ENCODE measurements around the gene TRIM7. TPM values are rescaled to one million over a fixed set of nuclear protein-coding genes. Genes with fewer than 3 reads are reported as not detected.
"Not testable (repeated sequence)": the region's sequence is repeated elsewhere in the genome, so short reads cannot be mapped to it uniquely, and the experiment has no call there.

Gene TRIM7
- total RNA-seq, 4 donors from 2014 or later: 44.8 to 80.6 (median 54.5) TPM

DNA sequence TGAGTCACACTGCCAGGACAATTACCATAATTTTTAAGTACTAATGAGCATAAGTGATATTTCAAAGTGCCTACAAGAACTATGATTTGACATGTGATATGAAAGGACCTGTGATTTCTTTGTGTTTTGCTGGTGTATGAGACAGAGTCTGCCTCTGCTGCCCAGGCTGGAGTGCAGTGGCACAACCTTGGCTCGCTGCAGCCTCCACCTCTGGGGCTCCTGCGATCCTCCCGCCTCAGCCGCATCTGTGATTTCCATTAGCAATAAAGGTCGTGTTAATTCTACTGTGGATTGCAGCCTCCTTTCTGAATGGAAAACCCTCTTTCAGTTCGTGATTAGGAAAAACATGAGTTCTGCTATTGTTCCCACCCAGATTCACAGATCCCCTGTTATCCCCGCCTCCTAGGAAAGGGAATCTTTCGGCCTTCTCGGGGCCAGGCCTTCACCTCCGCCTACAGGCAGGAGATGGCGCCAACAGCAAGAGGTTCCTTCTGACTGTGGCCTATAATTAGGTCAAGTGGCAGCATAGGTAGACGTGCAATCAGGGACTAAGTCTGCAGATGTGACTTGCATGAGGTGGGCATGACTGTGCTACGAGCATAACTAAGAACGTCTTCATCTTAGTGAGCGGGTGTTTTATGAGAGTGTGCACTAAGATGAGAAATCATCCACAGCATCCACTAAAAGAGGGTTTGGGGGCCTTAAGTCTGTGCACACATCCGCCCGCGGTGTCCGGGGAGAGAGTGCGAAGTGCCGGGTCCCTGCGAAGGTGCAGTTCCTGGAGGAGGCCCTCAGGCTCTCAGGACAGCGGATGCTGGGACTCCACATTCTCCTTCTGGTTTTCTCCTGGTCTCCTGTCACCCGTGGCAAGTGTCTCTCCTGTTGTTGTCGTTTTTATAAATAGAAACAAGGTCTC, 23.1 kb downstream of the TRIM7 start:
- no peaks in the 10 kb centered on the region for H3K9me3 ChIP-seq
- no peak overlapping the region for H3K4me3 ChIP-seq
- intact Hi-C loops (cut with DNase I): loop anchor here (10.0 kb wide), 1 partner anchor 83 kb away; the partner anchor contains the start of gene TRIM52
- no peak overlapping the region for H3K27ac ChIP-seq
- no peak for DNase-seq
- peaks cover 3 to 28% (median 22%) of the 10 kb centered on the region in 3 donors for H3K4me1 ChIP-seq
- H3K36me3 ChIP-seq: no peaks in the 10 kb centered on the region
- H3K27me3 ChIP-seq: peaks cover 0 to 16% (median 0%) of the 10 kb centered on the region in 4 donors
- TF ChIP-seq, protein P1, sequence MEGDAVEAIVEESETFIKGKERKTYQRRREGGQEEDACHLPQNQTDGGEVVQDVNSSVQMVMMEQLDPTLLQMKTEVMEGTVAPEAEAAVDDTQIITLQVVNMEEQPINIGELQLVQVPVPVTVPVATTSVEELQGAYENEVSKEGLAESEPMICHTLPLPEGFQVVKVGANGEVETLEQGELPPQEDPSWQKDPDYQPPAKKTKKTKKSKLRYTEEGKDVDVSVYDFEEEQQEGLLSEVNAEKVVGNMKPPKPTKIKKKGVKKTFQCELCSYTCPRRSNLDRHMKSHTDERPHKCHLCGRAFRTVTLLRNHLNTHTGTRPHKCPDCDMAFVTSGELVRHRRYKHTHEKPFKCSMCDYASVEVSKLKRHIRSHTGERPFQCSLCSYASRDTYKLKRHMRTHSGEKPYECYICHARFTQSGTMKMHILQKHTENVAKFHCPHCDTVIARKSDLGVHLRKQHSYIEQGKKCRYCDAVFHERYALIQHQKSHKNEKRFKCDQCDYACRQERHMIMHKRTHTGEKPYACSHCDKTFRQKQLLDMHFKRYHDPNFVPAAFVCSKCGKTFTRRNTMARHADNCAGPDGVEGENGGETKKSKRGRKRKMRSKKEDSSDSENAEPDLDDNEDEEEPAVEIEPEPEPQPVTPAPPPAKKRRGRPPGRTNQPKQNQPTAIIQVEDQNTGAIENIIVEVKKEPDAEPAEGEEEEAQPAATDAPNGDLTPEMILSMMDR (IDR thresholded peaks at IDR 0.05): peak; percentile 50 to 87 (median 80)
- no peak for TF ChIP-seq POLR2A (IDR thresholded peaks at IDR 0.05)
- 49 to 81% methylated on average over 17 to 25 of the region's 25 CpGs for WGBS, 2 donors

DNA sequence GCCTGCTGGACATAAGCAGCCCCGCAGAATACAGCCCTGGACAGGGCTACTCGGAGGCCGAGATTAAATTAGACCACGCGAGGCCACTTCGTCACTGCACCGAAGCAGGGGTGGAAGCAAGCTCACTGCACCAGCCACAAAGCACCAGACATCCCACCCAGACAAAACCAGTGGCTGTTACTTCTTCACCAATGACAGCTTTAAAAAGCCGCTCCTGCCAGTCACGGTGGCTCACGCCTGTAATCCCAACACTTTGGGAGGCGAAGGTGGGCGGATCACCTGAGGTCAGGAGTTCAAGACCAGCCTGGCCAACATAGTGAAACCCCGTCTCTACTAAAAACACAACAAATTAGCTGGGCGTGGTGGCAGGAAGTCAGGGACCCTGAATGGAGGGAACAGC, 27.4 kb downstream of the TRIM7 start:
- H3K36me3 ChIP-seq; H3K27ac ChIP-seq; H3K4me3 ChIP-seq; H3K9me3 ChIP-seq; intact Hi-C loops (cut with DNase I); DNase-seq: not testable (repeated sequence)
- Histone ChIP-seq H3K4me1 (peaks cover 0 to 21% (median 4%) of the 10 kb centered on the region in 3 donors), H3K27me3 (peaks cover 0 to 58% (median 0%) of the 10 kb centered on the region in 4 donors)
- WGBS, 2 donors: 72 to 84% methylated on average over 10 to 14 of the region's 14 CpGs

DNA sequence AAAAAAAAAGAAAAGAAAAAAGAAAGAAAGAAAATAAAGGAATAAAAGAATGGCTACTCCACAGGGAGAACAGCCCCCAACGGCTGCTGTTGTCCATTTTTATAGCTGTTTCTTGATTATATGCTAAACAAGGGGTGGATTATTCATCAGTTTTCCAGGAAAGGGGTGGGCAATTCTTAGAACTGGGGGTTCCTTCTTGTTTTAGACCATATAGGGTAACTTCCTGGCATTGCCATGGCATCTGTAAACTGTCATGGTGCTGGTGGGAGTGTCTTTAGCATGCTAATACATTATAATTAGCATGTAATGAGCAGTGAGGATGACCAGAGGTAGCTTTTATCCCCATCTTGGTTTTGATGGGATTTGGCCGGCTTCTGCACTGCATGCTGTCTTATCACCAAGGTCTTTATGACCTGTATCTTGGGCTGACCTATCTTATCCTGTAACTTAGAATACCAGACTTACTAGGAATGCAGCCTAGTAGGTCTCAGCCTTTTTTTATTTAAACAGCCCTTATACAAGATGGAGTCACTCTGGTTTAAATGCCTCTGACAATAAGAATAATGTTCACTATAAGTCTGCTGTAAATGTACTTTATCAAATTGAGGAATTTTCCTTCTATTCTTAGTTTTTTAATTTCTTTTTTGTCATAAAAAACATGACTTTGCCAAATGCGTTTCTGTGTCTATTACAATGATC, 28.6 kb downstream of the TRIM7 start:
- 71 to 79% methylated on average over 3 of the region's 3 CpGs for WGBS, 2 donors
- no peaks in the 10 kb centered on the region for H3K36me3 ChIP-seq
- no peak overlapping the region for H3K4me3 ChIP-seq
- H3K27ac ChIP-seq: no peak overlapping the region
- DNase-seq: no peak
- TF ChIP-seq POLR2A (IDR thresholded peaks at IDR 0.05): no peak
- TF ChIP-seq, protein P1 (IDR thresholded peaks at IDR 0.05): no peak
- H3K9me3 ChIP-seq: no peaks in the 10 kb centered on the region
- peaks cover 0 to 70% (median 2%) of the 10 kb centered on the region in 4 donors for H3K27me3 ChIP-seq
- peaks cover 0 to 16% (median 0%) of the 10 kb centered on the region in 3 donors for H3K4me1 ChIP-seq
- intact Hi-C loops (cut with DNase I): no loop called here

DNA sequence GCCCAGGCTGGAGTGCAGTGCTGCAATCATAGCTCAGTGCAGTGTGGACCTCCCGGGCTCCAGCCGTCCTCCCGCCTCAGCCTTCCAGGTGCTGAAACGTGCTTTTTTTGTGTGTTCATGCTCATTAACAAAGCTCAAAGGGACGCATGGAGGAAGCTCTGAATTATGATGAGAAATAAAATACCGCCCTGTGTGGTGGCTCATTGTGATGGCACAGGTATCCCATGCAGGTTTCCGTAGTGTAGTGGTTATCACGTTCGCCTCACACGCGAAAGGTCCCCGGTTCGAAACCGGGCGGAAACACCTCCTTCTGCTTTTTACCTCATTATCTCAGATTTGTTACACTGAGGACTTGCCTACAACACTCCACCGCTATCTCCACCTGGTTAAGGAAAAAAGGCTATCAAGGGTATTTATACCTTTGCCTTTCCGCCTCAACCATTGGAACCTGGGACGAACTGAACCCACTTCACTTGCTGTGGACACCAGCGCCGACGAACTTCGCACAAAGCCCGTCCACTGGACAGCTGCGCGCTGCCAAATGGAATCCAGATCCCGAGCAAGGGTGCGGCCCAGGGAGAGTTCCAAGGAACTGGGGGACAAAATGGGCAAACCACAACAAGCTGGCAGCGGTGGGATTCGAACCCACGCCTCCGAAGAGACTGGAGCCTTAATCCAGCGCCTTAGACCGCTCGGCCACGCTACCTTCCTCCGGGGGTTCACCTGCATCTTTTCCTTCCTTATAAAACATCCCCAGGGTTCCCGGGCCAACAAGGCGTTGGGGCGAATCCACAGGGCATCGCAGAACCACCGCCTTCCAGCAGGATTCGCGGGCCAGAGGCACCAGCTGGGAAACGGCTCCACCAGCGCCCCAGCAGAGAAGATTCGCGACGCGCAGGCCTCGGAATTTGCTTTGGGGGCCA, 31.3 kb downstream of the TRIM7 start:
- H3K27me3 ChIP-seq: peaks cover 0 to 93% (median 10%) of the 10 kb centered on the region in 4 donors
- TF ChIP-seq POLR2A (IDR thresholded peaks at IDR 0.05): no peak
- TF ChIP-seq, protein P1 (IDR thresholded peaks at IDR 0.05): no peak
- no peaks in the 10 kb centered on the region for H3K36me3 ChIP-seq
- WGBS, 2 donors: 7 to 14% methylated on average over 29 to 34 of the region's 50 CpGs
- H3K9me3 ChIP-seq: no peaks in the 10 kb centered on the region
- intact Hi-C loops (cut with DNase I): no loop called here
- no peak for DNase-seq
- H3K27ac ChIP-seq: no peak overlapping the region
- no peak overlapping the region for H3K4me3 ChIP-seq
- peaks cover 0 to 38% (median 5%) of the 10 kb centered on the region in 3 donors for H3K4me1 ChIP-seq

DNA sequence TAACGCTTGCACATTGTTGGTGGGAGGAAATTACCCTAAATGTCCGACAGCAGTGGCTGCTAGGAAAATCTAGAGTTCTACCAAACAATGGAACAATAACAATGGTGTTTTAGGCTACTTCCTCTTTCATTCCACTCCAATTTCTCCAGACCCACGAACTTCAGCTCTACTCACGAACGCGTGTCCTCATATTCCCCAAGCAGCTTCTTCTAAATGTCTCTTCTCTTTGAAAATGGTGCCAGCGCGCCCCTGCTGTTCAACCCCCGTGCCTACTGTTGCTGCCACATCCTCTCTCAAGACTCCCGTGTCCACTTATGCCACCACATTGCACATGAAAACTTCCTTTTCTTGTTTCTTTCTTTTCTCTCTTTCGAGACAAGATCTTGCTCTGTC, 32.0 kb downstream of the TRIM7 start:
- no peak for DNase-seq
- intact Hi-C loops (cut with DNase I): no loop called here
- peaks cover 0 to 96% (median 13%) of the 10 kb centered on the region in 4 donors for H3K27me3 ChIP-seq
- no peaks in the 10 kb centered on the region for H3K36me3 ChIP-seq
- TF ChIP-seq, protein P1 (IDR thresholded peaks at IDR 0.05): no peak
- no peak for TF ChIP-seq POLR2A (IDR thresholded peaks at IDR 0.05)
- 15 to 18% methylated on average over 11 of the region's 11 CpGs for WGBS, 2 donors
- H3K4me3 ChIP-seq: no peak overlapping the region
- no peak overlapping the region for H3K27ac ChIP-seq
- peaks cover 0 to 39% (median 5%) of the 10 kb centered on the region in 3 donors for H3K4me1 ChIP-seq
- H3K9me3 ChIP-seq: no peaks in the 10 kb centered on the region

Measured in esophagus squamous epithelium (tissue), 5 donors.